Pulmonary artery endothelial cell (primary cell): ENCODE results near the gene MYCBP2. TPM values are rescaled to one million over a fixed set of nuclear protein-coding genes. Genes with fewer than 3 reads are reported as not detected.
"Not testable (repeated sequence)": the region's sequence is repeated elsewhere in the genome, so short reads cannot be mapped to it uniquely, and the experiment has no call there.

Source experiments
- DNase-seq: peaks from one replicate; pipeline ENCODE4 v3.0.0-alpha.2; 2011; ENCODE audit warnings: low read depth, low spot score
- total RNA-seq: library from RNA; depleted of rRNA; stranded (reverse); fragments of >200 nt; gene quantifications from 2 replicates; pipeline ENCODE4 v1.2.3, GENCODE V29; 2014

The MYCBP2 gene
- total RNA-seq, 1 donor from 2014 or later = 73.4 TPM

GRCh38 chr13:77034881-77035280 lies 292.0 kb downstream of the MYCBP2 start:
- DNase-seq = no peak

- DNase-seq = no peak
Observed at GRCh38 chr13:77033717-77034302, 293.1 kb downstream of the MYCBP2 start.

- DNase-seq = no peak
Observed at GRCh38 chr13:77031656-77032243, 295.1 kb downstream of the MYCBP2 start.

- DNase-seq = no peak
Observed at GRCh38 chr13:77029436-77029835, 297.5 kb downstream of the MYCBP2 start.

- DNase-seq = no peak
Observed at GRCh38 chr13:77028202-77028601, 298.7 kb downstream of the MYCBP2 start.

GRCh38 chr13:77026861-77027621 lies 299.9 kb downstream of the MYCBP2 start, which contains the start of gene FBXL3:
TSS of gene FBXL3 (minus strand) at chr13:77027159. CDS start at chr13:77021860, 5,299 bp downstream.
- peak; percentile 57 for DNase-seq

GRCh38 chr13:77026255-77026860 lies 300.5 kb downstream of the MYCBP2 start:
- DNase-seq = no peak

GRCh38 chr13:77022341-77022740 lies 304.6 kb downstream of the MYCBP2 start:
- DNase-seq = no peak

GRCh38 chr13:77019756-77020155 lies 307.1 kb downstream of the MYCBP2 start:
- DNase-seq = no peak

GRCh38 chr13:77016888-77017623 lies 309.8 kb downstream of the MYCBP2 start:
- DNase-seq = no peak

GRCh38 chr13:77016251-77016812 lies 310.6 kb downstream of the MYCBP2 start:
- no peak for DNase-seq

GRCh38 chr13:77014906-77015685 lies 311.8 kb downstream of the MYCBP2 start:
- no peak for DNase-seq

GRCh38 chr13:77013853-77014542 lies 312.9 kb downstream of the MYCBP2 start:
- DNase-seq = no peak

- DNase-seq = not testable (repeated sequence)
Observed at GRCh38 chr13:77009719-77010118, 317.2 kb downstream of the MYCBP2 start.

GRCh38 chr13:77009011-77009410 lies 317.9 kb downstream of the MYCBP2 start:
- DNase-seq = no peak

GRCh38 chr13:77008337-77008736 lies 318.6 kb downstream of the MYCBP2 start:
- DNase-seq = not testable (repeated sequence)

GRCh38 chr13:77002590-77003190 lies 324.2 kb downstream of the MYCBP2 start:
- no peak for DNase-seq

- no peak for DNase-seq
Observed at GRCh38 chr13:77001963-77002587, 324.8 kb downstream of the MYCBP2 start.

- DNase-seq = no peak
Observed at GRCh38 chr13:77001540-77001939, 325.4 kb downstream of the MYCBP2 start.
